ENCODE measurements around the gene SMARCC2.

GRCh38 chr12:56141946-56142784, 47.1 kb downstream of the SMARCC2 start:
- TF ChIP-seq, protein P1, sequence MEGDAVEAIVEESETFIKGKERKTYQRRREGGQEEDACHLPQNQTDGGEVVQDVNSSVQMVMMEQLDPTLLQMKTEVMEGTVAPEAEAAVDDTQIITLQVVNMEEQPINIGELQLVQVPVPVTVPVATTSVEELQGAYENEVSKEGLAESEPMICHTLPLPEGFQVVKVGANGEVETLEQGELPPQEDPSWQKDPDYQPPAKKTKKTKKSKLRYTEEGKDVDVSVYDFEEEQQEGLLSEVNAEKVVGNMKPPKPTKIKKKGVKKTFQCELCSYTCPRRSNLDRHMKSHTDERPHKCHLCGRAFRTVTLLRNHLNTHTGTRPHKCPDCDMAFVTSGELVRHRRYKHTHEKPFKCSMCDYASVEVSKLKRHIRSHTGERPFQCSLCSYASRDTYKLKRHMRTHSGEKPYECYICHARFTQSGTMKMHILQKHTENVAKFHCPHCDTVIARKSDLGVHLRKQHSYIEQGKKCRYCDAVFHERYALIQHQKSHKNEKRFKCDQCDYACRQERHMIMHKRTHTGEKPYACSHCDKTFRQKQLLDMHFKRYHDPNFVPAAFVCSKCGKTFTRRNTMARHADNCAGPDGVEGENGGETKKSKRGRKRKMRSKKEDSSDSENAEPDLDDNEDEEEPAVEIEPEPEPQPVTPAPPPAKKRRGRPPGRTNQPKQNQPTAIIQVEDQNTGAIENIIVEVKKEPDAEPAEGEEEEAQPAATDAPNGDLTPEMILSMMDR (IDR thresholded peaks at IDR 0.05), result no peak
- TF ChIP-seq POLR2AphosphoS5 (IDR thresholded peaks at IDR 0.05; ENCODE audit: low read depth, low read length) (no peak), TCF7L2 (IDR thresholded peaks at IDR 0.05; ENCODE audit: low read depth, low read length) (no peak), SIN3A (IDR thresholded peaks at IDR 0.05; ENCODE audit: borderline replicate concordance, insufficient read depth, low read depth, low read length) (no peak)
- TF ChIP-seq, protein P2, sequence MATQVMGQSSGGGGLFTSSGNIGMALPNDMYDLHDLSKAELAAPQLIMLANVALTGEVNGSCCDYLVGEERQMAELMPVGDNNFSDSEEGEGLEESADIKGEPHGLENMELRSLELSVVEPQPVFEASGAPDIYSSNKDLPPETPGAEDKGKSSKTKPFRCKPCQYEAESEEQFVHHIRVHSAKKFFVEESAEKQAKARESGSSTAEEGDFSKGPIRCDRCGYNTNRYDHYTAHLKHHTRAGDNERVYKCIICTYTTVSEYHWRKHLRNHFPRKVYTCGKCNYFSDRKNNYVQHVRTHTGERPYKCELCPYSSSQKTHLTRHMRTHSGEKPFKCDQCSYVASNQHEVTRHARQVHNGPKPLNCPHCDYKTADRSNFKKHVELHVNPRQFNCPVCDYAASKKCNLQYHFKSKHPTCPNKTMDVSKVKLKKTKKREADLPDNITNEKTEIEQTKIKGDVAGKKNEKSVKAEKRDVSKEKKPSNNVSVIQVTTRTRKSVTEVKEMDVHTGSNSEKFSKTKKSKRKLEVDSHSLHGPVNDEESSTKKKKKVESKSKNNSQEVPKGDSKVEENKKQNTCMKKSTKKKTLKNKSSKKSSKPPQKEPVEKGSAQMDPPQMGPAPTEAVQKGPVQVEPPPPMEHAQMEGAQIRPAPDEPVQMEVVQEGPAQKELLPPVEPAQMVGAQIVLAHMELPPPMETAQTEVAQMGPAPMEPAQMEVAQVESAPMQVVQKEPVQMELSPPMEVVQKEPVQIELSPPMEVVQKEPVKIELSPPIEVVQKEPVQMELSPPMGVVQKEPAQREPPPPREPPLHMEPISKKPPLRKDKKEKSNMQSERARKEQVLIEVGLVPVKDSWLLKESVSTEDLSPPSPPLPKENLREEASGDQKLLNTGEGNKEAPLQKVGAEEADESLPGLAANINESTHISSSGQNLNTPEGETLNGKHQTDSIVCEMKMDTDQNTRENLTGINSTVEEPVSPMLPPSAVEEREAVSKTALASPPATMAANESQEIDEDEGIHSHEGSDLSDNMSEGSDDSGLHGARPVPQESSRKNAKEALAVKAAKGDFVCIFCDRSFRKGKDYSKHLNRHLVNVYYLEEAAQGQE (IDR thresholded peaks at IDR 0.05; ENCODE audit: insufficient read depth in 1 of 2, low read depth in 2 of 2, low read length in 1 of 2), result no peak

Data from Panc1 (cell line).